HCT116 (cell line): ENCODE measurements around the gene ARHGEF6. TPM values are rescaled to one million over a fixed set of nuclear protein-coding genes. Genes with fewer than 3 reads are reported as not detected.
A peak's percentile ranks its signal among the peaks of the same experiment; 100 is the strongest.

Experiments
- ATAC-seq: fragments of 200-7000 bp; cut with Tn5 transposase; 2 replicates; pipeline ENCODE4 v1.9.1; 2020; ENCODE audit warnings: mild to moderate bottlenecking, moderate library complexity
- Bru-seq: library from RNA; stranded (reverse); fragments of 400-500 nt; gene quantifications from one replicate; lab custom pipeline; 2021; lab: Mats Ljungman, UMichigan
- BruChase-seq, 2 experiments: library from RNA; stranded (reverse); fragments of 400-500 nt; gene quantifications; one replicate each; lab custom pipeline; 2021; lab: Mats Ljungman, UMichigan
- BruUV-seq: library from RNA; stranded (reverse); fragments of 400-500 nt; replicated peaks from 2 replicates; lab custom pipeline; 2021; lab: Mats Ljungman, UMichigan
- CTCF ChIA-PET: fragments of 300-600 bp; sonication (Branson Sonifier 250); formaldehyde crosslinking; loops from one replicate; lab custom pipeline; 2021; ENCODE audit warnings: antibody characterized with exemption; lab: Charles Lee
- POLR2A ChIA-PET: fragments of 300-600, 350-600 bp; sonication (Branson Sonifier 250); formaldehyde crosslinking; loops from one replicate; lab custom pipeline; 2021; ENCODE audit warnings: antibody characterized with exemption; lab: Charles Lee
- RAD21 ChIA-PET, 2 experiments: fragments of 300-600 bp; sonication (Branson Sonifier 250); formaldehyde crosslinking; loops; one replicate each; lab custom pipeline; 2023; ENCODE audit warnings: low total read pairs in 2 of 2; ENCODE audit not compliant: uncharacterized antibody in 2 of 2, unreplicated experiment in 2 of 2, low non-redundant PET in 1 of 2; lab: Charles Lee
- DNase-seq: peaks from one replicate; pipeline ENCODE4 v3.0.0-alpha.2; 2010; ENCODE audit warnings: low read depth, low spot score
- H2AFZ ChIP-seq: fragments of 200-600 bp; shearing (Covaris generic), sonication (generic); 2 replicates; pipeline ENCODE4 v1.6.1; 2017; ENCODE audit warnings: low read depth, mixed run types, mixed read lengths, antibody characterized with exemption, low read length; ENCODE audit not compliant: poor library complexity, severe bottlenecking
- H3K27ac ChIP-seq: 2 replicates; pipeline ENCODE4 v1.5.1; 2012; ENCODE audit warnings: low read depth, low read length
- H3K27me3 ChIP-seq: fragments of 200-600 bp; sonication (generic); 2 replicates; pipeline ENCODE4 v1.6.1; 2016; ENCODE audit warnings: mixed run types, low read length, mixed read lengths; ENCODE audit not compliant: insufficient read depth
- H3K36me3 ChIP-seq, 2 experiments: fragments of 200-500 bp in 1 of 2; fragments of 200-600 bp in 1 of 2; sonication (Bioruptor generic) in 1 of 2; sonication (generic) in 1 of 2; 2 replicates each; pipeline versions ENCODE4 v1.5.1 to v1.6.1; 2014 to 2016; ENCODE audit warnings: low read length in 2 of 2, inconsistent platforms in 1 of 2, mixed read lengths in 1 of 2, mixed run types in 1 of 2; ENCODE audit not compliant: insufficient read depth in 2 of 2, control insufficient read depth in 1 of 2
- H3K4me1 ChIP-seq, 2 experiments: fragments of 200-600 bp in 1 of 2; sonication (generic) in 1 of 2; 2 replicates each; pipeline versions ENCODE4 v1.5.1 to v1.6.1; 2012 to 2017; ENCODE audit warnings: low read length in 2 of 2, inconsistent platforms in 1 of 2, mild to moderate bottlenecking in 1 of 2, mixed read lengths in 1 of 2, mixed run types in 1 of 2, moderate library complexity in 1 of 2; ENCODE audit not compliant: insufficient read depth in 2 of 2, control insufficient read depth in 1 of 2
- H3K4me2 ChIP-seq: fragments of 200-600 bp; sonication (generic); 2 replicates; pipeline ENCODE4 v1.6.1; 2017; ENCODE audit warnings: mixed run types, low read length, mixed read lengths
- H3K4me3 ChIP-seq, 2 experiments: fragments of 200-600 bp in 1 of 2; sonication (generic) in 1 of 2; replicated peaks in 1 of 2; 2 replicates each; pipeline ENCODE4 v1.5.1; 2011 to 2016; ENCODE audit warnings: low read length in 2 of 2, control low read depth in 1 of 2, low read depth in 1 of 2, mild to moderate bottlenecking in 1 of 2, mixed read lengths in 1 of 2, mixed run types in 1 of 2
- H3K79me2 ChIP-seq: fragments of 200-600 bp; sonication (generic); 2 replicates; pipeline ENCODE4 v1.6.1; 2017; ENCODE audit warnings: mild to moderate bottlenecking, mixed run types, low read length, moderate library complexity, mixed read lengths; ENCODE audit not compliant: insufficient read depth
- H3K9ac ChIP-seq: fragments of 200-600 bp; sonication (generic); 2 replicates; pipeline ENCODE4 v1.6.1; 2016; ENCODE audit warnings: low read length, mixed read lengths
- H3K9me2 ChIP-seq: fragments of 200-600 bp; sonication (generic), shearing (Covaris generic); 2 replicates; pipeline ENCODE4 v1.6.1; 2017; ENCODE audit warnings: mixed run types, mild to moderate bottlenecking, moderate library complexity; ENCODE audit not compliant: insufficient read depth
- H3K9me3 ChIP-seq, 2 experiments: fragments of 200-500 bp in 1 of 2; fragments of 200-600 bp in 1 of 2; sonication (Bioruptor generic) in 1 of 2; sonication (generic) in 1 of 2; 2 replicates each; pipeline ENCODE4 v1.6.1; 2014 to 2017; ENCODE audit warnings: low read length in 2 of 2, mixed read lengths in 2 of 2, inconsistent platforms in 1 of 2, low read depth in 1 of 2, mild to moderate bottlenecking in 1 of 2, mixed run types in 1 of 2, moderate library complexity in 1 of 2; ENCODE audit not compliant: control insufficient read depth in 1 of 2, insufficient read depth in 1 of 2
- H4K20me1 ChIP-seq: fragments of 200-600 bp; sonication (generic), shearing (Covaris generic); 2 replicates; pipeline ENCODE4 v1.6.1; 2017; ENCODE audit warnings: mixed run types, mild to moderate bottlenecking, moderate library complexity; ENCODE audit not compliant: insufficient read depth
- CBX3 ChIP-seq: IDR thresholded peaks from 2 replicates; pipeline ENCODE4 v1.6.1; 2012; ENCODE audit warnings: low read depth
- EGR1 ChIP-seq: IDR thresholded peaks from 2 replicates; pipeline ENCODE4 v1.6.1; 2012; ENCODE audit warnings: low read depth
- EZH2 ChIP-seq: fragments of 200-600 bp; sonication (generic); IDR thresholded peaks from 2 replicates; pipeline ENCODE4 v1.6.1; 2017; ENCODE audit warnings: antibody characterized with exemption, mixed run types
- FOSL1 ChIP-seq: IDR thresholded peaks from 2 replicates; pipeline ENCODE4 v1.6.1; 2012; ENCODE audit warnings: low read depth
- POLR2AphosphoS5 ChIP-seq: IDR thresholded peaks from 2 replicates; pipeline ENCODE4 v1.6.1; 2011; ENCODE audit warnings: mild to moderate bottlenecking, low read depth, low read length, moderate library complexity
- SIN3A ChIP-seq: IDR thresholded peaks from 2 replicates; pipeline ENCODE4 v1.6.1; 2012; ENCODE audit warnings: low read depth
- SP1 ChIP-seq: IDR thresholded peaks from 2 replicates; pipeline ENCODE4 v1.6.1; 2012; ENCODE audit warnings: low read depth
- TCF7L2 ChIP-seq: IDR thresholded peaks from 2 replicates; pipeline ENCODE4 v1.7.0; 2011; ENCODE audit warnings: borderline replicate concordance, inconsistent platforms; ENCODE audit not compliant: insufficient read depth, insufficient read length; ENCODE audit errors: extremely low read depth
- YY1 ChIP-seq: IDR thresholded peaks from 2 replicates; pipeline ENCODE4 v1.6.1; 2011; ENCODE audit warnings: low read length, low read depth, moderate library complexity, mild to moderate bottlenecking; ENCODE audit not compliant: insufficient replicate concordance; ENCODE audit errors: extremely low read depth
- ZFX ChIP-seq: fragments of 450-650 bp; IDR thresholded peaks from 2 replicates; pipeline ENCODE4 v1.6.1; 2017
- intact Hi-C: fragments of 100-400 bp; cut with micrococcal nuclease; formaldehyde crosslinking; loops from 2 replicates; pipeline ENCODE4 v1.10.0; 2022
- long read RNA-seq: library from polyadenylated mRNA; unstranded; transcript quantifications from one replicate; pipeline ENCODE4 v2.0.0, GENCODE V29; 2021; ENCODE audit not compliant: unreplicated experiment
- polyA plus RNA-seq: library from polyadenylated mRNA; unstranded; fragments of >200 nt; gene quantifications from 2 replicates; pipeline ENCODE4 v1.2.1, GENCODE V29; 2012; ENCODE audit warnings: missing spikeins
- total RNA-seq: library from RNA; stranded (reverse); gene quantifications from one replicate; pipeline ENCODE4 v1.2.1, GENCODE V29; 2021; ENCODE audit not compliant: unreplicated experiment
- TF ChIP-seq, protein P1 (sequence below): IDR thresholded peaks from 2 replicates; pipeline ENCODE4 v1.6.1; 2012
- TF ChIP-seq, protein P2 (sequence below), 3 experiments: fragments of 200-600 bp in 1 of 3; sonication (generic) in 1 of 3; IDR thresholded peaks in 2 of 3; conservative IDR thresholded peaks in 1 of 3; 2 replicates each; pipeline ENCODE4 v1.5.1; 2012 to 2017; ENCODE audit warnings: low read depth in 2 of 3, low read length in 2 of 3, antibody characterized with exemption in 1 of 3, borderline replicate concordance in 1 of 3, control low read depth in 1 of 3, mild to moderate bottlenecking in 1 of 3, mixed read lengths in 1 of 3, mixed run types in 1 of 3, moderate library complexity in 1 of 3; ENCODE audit not compliant: insufficient read depth in 1 of 3
- TF ChIP-seq, protein P3 (sequence below): IDR thresholded peaks from 2 replicates; pipeline ENCODE4 v1.6.1; 2011; ENCODE audit warnings: mild to moderate bottlenecking, low read length, moderate library complexity; ENCODE audit not compliant: insufficient replicate concordance; ENCODE audit errors: extremely low read depth

ARHGEF6 gene, protein sequence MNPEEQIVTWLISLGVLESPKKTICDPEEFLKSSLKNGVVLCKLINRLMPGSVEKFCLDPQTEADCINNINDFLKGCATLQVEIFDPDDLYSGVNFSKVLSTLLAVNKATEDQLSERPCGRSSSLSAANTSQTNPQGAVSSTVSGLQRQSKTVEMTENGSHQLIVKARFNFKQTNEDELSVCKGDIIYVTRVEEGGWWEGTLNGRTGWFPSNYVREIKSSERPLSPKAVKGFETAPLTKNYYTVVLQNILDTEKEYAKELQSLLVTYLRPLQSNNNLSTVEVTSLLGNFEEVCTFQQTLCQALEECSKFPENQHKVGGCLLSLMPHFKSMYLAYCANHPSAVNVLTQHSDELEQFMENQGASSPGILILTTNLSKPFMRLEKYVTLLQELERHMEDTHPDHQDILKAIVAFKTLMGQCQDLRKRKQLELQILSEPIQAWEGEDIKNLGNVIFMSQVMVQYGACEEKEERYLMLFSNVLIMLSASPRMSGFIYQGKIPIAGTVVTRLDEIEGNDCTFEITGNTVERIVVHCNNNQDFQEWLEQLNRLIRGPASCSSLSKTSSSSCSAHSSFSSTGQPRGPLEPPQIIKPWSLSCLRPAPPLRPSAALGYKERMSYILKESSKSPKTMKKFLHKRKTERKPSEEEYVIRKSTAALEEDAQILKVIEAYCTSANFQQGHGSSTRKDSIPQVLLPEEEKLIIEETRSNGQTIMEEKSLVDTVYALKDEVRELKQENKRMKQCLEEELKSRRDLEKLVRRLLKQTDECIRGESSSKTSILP
- total RNA-seq = 1.9 TPM
- 1.1 and 1.5 TPM in 2 replicates for polyA plus RNA-seq
- Bru-seq, nascent RNA = percentile 31 among the genes with signal in this experiment
- BruChase-seq, experiment 1, labeled RNA remaining after a 6-hour chase = percentile 31 among the genes with signal in this experiment
- BruChase-seq, experiment 2, labeled RNA remaining after a 2-hour chase = percentile 35 among the genes with signal in this experiment
- long read RNA-seq, full-length matches to known transcripts = 1 of 4 reads
- long read RNA-seq, partial matches to known transcripts = 0 of 4 reads
- long read RNA-seq, other reads (novel, unspliced or antisense) = 3 of 4 reads

DNA sequence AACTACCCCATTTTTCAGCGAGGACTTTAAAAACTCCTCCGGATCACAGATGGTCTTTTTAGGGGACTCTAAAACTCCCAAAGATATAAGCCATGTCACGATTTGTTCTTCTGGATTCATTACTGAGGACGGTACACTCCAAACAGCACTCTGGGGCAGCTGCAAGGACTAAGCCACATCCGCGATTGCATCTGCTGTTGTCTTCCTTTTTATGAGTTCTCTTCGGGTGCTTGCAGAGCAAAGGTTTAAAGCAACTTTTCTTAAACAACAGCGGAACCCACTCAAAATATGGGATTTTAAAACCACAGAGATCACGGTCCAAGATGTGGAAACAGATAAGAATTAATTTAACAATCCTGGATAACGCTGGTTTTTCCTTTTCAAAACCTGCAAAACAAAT lies at the start of gene ARHGEF6:
TSS of gene ARHGEF6 (minus strand) at position 170 of the 400 bp plus-strand sequence. CDS start at position 120, 50 bp downstream.
- no peak within 1 kb of the TSS for H3K9ac ChIP-seq
- intact Hi-C loops = no loop called here
- no peaks in the 10 kb centered on the region for H3K27me3 ChIP-seq
- no peaks in the 10 kb centered on the region for H3K36me3 ChIP-seq
- no TSS peak for BruUV-seq
- no peak within 1 kb of the TSS for H3K27ac ChIP-seq
- H3K4me2 ChIP-seq = no peak within 1 kb of the TSS
- no peak for ATAC-seq
- H4K20me1 ChIP-seq = no peaks in the 10 kb centered on the region
- RAD21 ChIA-PET = no interaction called here
- H3K9me3 ChIP-seq = no peaks in the 10 kb centered on the region
- H3K79me2 ChIP-seq = no peaks in the 10 kb centered on the region
- POLR2A ChIA-PET = no interaction called here
- CTCF ChIA-PET = no interaction called here
- no peak for DNase-seq
- no peaks in the 10 kb centered on the region for H3K9me2 ChIP-seq
- no peak within 1 kb of the TSS for H3K4me3 ChIP-seq
- no peak within 1 kb of the TSS for H2AFZ ChIP-seq
- TF ChIP-seq CBX3 (no peak), EZH2 (no peak), YY1 (no peak), EGR1 (no peak), SP1 (no peak), TCF7L2 (no peak), ZFX (no peak), POLR2AphosphoS5 (no peak), SIN3A (no peak), FOSL1 (no peak)
- TF ChIP-seq, protein P1, sequence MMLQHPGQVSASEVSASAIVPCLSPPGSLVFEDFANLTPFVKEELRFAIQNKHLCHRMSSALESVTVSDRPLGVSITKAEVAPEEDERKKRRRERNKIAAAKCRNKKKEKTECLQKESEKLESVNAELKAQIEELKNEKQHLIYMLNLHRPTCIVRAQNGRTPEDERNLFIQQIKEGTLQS = no peak
- TF ChIP-seq, protein P2, sequence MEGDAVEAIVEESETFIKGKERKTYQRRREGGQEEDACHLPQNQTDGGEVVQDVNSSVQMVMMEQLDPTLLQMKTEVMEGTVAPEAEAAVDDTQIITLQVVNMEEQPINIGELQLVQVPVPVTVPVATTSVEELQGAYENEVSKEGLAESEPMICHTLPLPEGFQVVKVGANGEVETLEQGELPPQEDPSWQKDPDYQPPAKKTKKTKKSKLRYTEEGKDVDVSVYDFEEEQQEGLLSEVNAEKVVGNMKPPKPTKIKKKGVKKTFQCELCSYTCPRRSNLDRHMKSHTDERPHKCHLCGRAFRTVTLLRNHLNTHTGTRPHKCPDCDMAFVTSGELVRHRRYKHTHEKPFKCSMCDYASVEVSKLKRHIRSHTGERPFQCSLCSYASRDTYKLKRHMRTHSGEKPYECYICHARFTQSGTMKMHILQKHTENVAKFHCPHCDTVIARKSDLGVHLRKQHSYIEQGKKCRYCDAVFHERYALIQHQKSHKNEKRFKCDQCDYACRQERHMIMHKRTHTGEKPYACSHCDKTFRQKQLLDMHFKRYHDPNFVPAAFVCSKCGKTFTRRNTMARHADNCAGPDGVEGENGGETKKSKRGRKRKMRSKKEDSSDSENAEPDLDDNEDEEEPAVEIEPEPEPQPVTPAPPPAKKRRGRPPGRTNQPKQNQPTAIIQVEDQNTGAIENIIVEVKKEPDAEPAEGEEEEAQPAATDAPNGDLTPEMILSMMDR (IDR thresholded peaks at IDR 0.05 in 2 of 3, conservative IDR thresholded peaks at IDR 0.05 in 1 of 3; ENCODE audit: borderline replicate concordance in 1 of 3, insufficient read depth in 1 of 3, low read depth in 2 of 3, low read length in 2 of 3) = no peak
- TF ChIP-seq, protein P3, sequence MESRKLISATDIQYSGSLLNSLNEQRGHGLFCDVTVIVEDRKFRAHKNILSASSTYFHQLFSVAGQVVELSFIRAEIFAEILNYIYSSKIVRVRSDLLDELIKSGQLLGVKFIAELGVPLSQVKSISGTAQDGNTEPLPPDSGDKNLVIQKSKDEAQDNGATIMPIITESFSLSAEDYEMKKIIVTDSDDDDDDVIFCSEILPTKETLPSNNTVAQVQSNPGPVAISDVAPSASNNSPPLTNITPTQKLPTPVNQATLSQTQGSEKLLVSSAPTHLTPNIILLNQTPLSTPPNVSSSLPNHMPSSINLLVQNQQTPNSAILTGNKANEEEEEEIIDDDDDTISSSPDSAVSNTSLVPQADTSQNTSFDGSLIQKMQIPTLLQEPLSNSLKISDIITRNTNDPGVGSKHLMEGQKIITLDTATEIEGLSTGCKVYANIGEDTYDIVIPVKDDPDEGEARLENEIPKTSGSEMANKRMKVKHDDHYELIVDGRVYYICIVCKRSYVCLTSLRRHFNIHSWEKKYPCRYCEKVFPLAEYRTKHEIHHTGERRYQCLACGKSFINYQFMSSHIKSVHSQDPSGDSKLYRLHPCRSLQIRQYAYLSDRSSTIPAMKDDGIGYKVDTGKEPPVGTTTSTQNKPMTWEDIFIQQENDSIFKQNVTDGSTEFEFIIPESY = no peak
- no peaks in the 10 kb centered on the region for H3K4me1 ChIP-seq
